ENCODE results near the gene TMEM139. TPM values are rescaled to one million over a fixed set of nuclear protein-coding genes. Genes with fewer than 3 reads are reported as not detected.

TMEM139 gene
- total RNA-seq, 3 donors from 2014 or later (not counting 1 experiment from before 2014, with no cell fraction given), result not detected

GRCh38 chr7:143240291-143241168 is 44.2 kb upstream of the TMEM139 start:
- DNase-seq, result peak; percentile 37 to 88
- Histone ChIP-seq H3K36me3 (ENCODE audit: control insufficient read depth, insufficient read depth, low read length) (no peaks in the 10 kb centered on the region), H3K27ac (ENCODE audit: low read length) (no peak overlapping the region), H3K9me3 (ENCODE audit: control insufficient read depth, insufficient read depth, low read length) (no peaks in the 10 kb centered on the region), H3K4me3 (ENCODE audit: low read length) (no peak overlapping the region), H3K4me1 (ENCODE audit: control insufficient read depth, insufficient read depth, low read length) (peaks cover 3% of the 10 kb centered on the region), H3K27me3 (ENCODE audit: control insufficient read depth, insufficient read depth, low read length) (no peaks in the 10 kb centered on the region)
- no peak overlapping the region for H3K27ac Mint-ChIP-seq
- H3K36me3 Mint-ChIP-seq, result peaks cover 19% of the 10 kb centered on the region
- no peak overlapping the region for H3K4me3 Mint-ChIP-seq
- intact Hi-C loops (cut with micrococcal nuclease), result loop anchor here (1.0 to 2.0 kb wide), 2 partner anchors 64 to 176 kb away; no protein-coding TSS in a partner anchor
- H3K27me3 Mint-ChIP-seq (ENCODE audit: low read depth in 2 of 2), result peaks cover 16 to 36% of the 10 kb centered on the region in 2 donors
- ATAC-seq, result peak; percentile 93 to 99 (median 97)
- TF ChIP-seq CTCF (IDR thresholded peaks at IDR 0.05), result peak; percentile 97
- H3K4me1 Mint-ChIP-seq, result peaks cover 0 to 3% of the 10 kb centered on the region in 2 donors
- 3% methylated on average over 6 of the region's 9 CpGs for WGBS (ENCODE audit: insufficient coverage)
- peaks cover 2 to 12% of the 10 kb centered on the region in 2 donors for H3K9me3 Mint-ChIP-seq

GRCh38 chr7:143242306-143242705 is 42.5 kb upstream of the TMEM139 start:
- no peak overlapping the region for H3K27ac ChIP-seq (ENCODE audit: low read length)
- ATAC-seq, result no peak
- no peak overlapping the region for H3K4me3 Mint-ChIP-seq
- intact Hi-C loops (cut with micrococcal nuclease), result no loop called here
- WGBS (ENCODE audit: insufficient coverage), result 91% methylated on average over 9 of the region's 11 CpGs
- H3K27me3 ChIP-seq (ENCODE audit: control insufficient read depth, insufficient read depth, low read length), result no peaks in the 10 kb centered on the region
- H3K27ac Mint-ChIP-seq, result no peak overlapping the region
- DNase-seq, result no peak
- no peak overlapping the region for H3K4me3 ChIP-seq (ENCODE audit: low read length)
- H3K4me1 ChIP-seq (ENCODE audit: control insufficient read depth, insufficient read depth, low read length), result peaks cover 3% of the 10 kb centered on the region
- peaks cover 0 to 10% of the 10 kb centered on the region in 2 donors for H3K4me1 Mint-ChIP-seq
- H3K27me3 Mint-ChIP-seq (ENCODE audit: low read depth in 2 of 2), result peaks cover 9 to 18% of the 10 kb centered on the region in 2 donors
- no peaks in the 10 kb centered on the region for H3K9me3 ChIP-seq (ENCODE audit: control insufficient read depth, insufficient read depth, low read length)
- H3K9me3 Mint-ChIP-seq, result no peaks in the 10 kb centered on the region
- no peak for TF ChIP-seq CTCF (IDR thresholded peaks at IDR 0.05)
- H3K36me3 ChIP-seq (ENCODE audit: control insufficient read depth, insufficient read depth, low read length), result no peaks in the 10 kb centered on the region
- peaks cover under 1% of the 10 kb centered on the region for H3K36me3 Mint-ChIP-seq

- no peak for TF ChIP-seq CTCF (IDR thresholded peaks at IDR 0.05)
- Mint-ChIP-seq H3K36me3 (no peaks in the 10 kb centered on the region), H3K4me3 (no peak overlapping the region), H3K27ac (no peak overlapping the region), H3K9me3 (no peaks in the 10 kb centered on the region), H3K4me1 (peaks cover 0 to 10% of the 10 kb centered on the region in 2 donors), H3K27me3 (ENCODE audit: low read depth in 2 of 2) (peaks cover 10 to 17% of the 10 kb centered on the region in 2 donors)
- Histone ChIP-seq H3K36me3 (ENCODE audit: control insufficient read depth, insufficient read depth, low read length) (no peaks in the 10 kb centered on the region), H3K27ac (ENCODE audit: low read length) (no peak overlapping the region), H3K9me3 (ENCODE audit: control insufficient read depth, insufficient read depth, low read length) (no peaks in the 10 kb centered on the region), H3K4me1 (ENCODE audit: control insufficient read depth, insufficient read depth, low read length) (peaks cover 3% of the 10 kb centered on the region), H3K4me3 (ENCODE audit: low read length) (no peak overlapping the region), H3K27me3 (ENCODE audit: control insufficient read depth, insufficient read depth, low read length) (no peaks in the 10 kb centered on the region)
- DNase-seq (no peak), ATAC-seq (no peak)
- WGBS (ENCODE audit: insufficient coverage), result 96% methylated on average over 7 of the region's 7 CpGs
- intact Hi-C loops (cut with micrococcal nuclease), result no loop called here
These were observed 41.6 kb upstream of the TMEM139 start for GRCh38 chr7:143243111-143243510.

Data from natural killer cell (primary cell).